Measurements from ENCODE around the gene S100A7.

- TF ChIP-seq GATA3 (IDR thresholded peaks at IDR 0.05; ENCODE audit: low read depth, low read length) (no peak), GATA2 (IDR thresholded peaks at IDR 0.05; ENCODE audit: low read depth, low read length) (no peak)
Measured at GRCh38 chr1:153444078-153444477, 16.4 kb downstream of the S100A7 start.
